Subcutaneous adipose tissue (tissue), 4 donors: ENCODE data around the gene UBE2O. TPM values are rescaled to one million over a fixed set of nuclear protein-coding genes. Genes with fewer than 3 reads are reported as not detected.

Source experiments
- total RNA-seq, 4 donors: library from RNA; depleted of rRNA; stranded (reverse); fragments of >200 nt; gene quantifications; one replicate each; pipeline ENCODE4 v1.1.0, GENCODE V29; 2016
- TF ChIP-seq, protein P1 (sequence below): fragments of 450-650 bp; IDR thresholded peaks from one replicate; pipeline ENCODE4 v1.5.1; 2016; ENCODE audit warnings: low read depth, mild to moderate bottlenecking, control low read depth, antibody characterized with exemption, moderate library complexity

Gene UBE2O
- total RNA-seq, 4 donors from 2014 or later, result 7.2 to 14.3 (median 12.6) TPM

GRCh38 chr17:76353004-76353598 lies 99.9 kb downstream of the UBE2O start:
- TF ChIP-seq, protein P1, sequence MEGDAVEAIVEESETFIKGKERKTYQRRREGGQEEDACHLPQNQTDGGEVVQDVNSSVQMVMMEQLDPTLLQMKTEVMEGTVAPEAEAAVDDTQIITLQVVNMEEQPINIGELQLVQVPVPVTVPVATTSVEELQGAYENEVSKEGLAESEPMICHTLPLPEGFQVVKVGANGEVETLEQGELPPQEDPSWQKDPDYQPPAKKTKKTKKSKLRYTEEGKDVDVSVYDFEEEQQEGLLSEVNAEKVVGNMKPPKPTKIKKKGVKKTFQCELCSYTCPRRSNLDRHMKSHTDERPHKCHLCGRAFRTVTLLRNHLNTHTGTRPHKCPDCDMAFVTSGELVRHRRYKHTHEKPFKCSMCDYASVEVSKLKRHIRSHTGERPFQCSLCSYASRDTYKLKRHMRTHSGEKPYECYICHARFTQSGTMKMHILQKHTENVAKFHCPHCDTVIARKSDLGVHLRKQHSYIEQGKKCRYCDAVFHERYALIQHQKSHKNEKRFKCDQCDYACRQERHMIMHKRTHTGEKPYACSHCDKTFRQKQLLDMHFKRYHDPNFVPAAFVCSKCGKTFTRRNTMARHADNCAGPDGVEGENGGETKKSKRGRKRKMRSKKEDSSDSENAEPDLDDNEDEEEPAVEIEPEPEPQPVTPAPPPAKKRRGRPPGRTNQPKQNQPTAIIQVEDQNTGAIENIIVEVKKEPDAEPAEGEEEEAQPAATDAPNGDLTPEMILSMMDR, result no peak

GRCh38 chr17:76351526-76352071 lies 101.4 kb downstream of the UBE2O start:
- TF ChIP-seq, protein P1, result no peak

DNA sequence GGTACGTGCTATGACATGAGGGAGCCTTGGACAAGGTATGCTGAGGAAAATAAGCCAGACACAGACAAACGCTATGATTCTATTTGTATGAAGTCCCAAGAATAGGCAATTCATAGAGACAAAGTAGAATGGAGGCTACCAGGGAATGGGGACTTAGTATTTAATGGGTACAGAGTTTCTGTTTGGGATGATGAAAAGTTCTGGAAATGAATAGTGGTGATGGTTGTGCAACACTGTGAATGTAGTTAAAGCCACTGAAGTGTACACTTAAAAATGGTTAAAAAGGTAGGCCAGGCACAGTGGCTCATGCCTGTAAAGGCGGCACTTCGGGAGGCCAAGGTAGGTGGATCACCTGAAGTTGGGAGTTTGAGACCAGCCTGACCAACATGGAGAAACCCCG lies 102.5 kb downstream of the UBE2O start:
- TF ChIP-seq, protein P1, result no peak

DNA sequence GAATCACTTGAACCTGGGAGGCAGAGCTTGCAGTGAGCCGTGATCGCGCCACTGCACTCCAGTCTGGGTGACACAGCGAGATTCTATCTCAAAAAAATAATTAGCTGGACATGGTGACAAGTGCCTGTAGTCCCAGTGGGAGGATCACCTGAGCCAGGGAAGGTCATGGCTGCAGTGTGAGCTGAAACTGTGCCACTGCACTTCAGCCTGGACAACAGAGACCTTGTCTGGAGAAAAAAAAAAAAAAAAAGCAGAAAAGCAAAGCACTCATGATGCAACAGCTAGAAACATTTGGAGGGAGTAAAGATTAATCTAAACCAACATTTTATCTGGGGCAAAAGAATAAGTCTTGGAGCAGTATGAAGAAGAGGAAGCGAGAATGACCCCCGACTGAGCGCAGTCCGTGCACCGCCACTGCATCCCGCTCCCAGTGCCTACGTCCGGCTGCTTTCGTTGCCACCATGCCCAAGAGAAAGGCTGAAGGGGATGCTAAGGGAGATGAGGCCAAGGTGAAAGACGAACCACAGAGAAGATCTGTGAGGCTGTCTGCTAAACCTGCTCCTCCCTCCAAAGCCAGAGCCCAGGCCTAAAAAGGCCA lies 107.5 kb downstream of the UBE2O start:
- TF ChIP-seq, protein P1, result no peak

- TF ChIP-seq, protein P1, result no peak
Observed at GRCh38 chr17:76343106-76343505, 109.8 kb downstream of the UBE2O start.

DNA sequence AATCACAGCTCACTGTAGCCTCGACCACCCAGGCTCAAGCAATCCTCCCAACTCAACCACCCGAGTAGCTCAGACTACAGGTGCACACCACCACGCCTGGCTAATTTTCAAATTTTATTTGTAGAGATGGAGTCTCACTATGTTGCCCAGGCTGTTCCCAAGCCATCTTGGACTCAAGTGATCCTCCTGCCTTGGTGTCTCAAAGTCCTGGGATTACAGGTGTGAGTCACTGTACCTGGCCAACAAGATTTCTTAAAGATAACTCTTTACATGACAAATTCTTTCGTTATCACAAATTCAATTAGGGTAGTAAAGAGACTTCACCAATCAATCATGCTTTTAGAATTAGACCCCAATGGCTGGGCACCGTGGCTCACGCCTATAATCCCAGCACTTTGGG lies 111.7 kb downstream of the UBE2O start:
- TF ChIP-seq, protein P1, result no peak

Other genes with a start within 250 kb of the UBE2O start
- gene RNF157, start 212.7 kb downstream of the UBE2O start, total RNA-seq, result 10 to 100 TPM in 3 of 4 donors, 1 to 10 TPM in 1; 8.1 to 67.1 (median 23.9) TPM
- 10 to 100 TPM; 12.6 to 21.9 (median 15.0) TPM for gene UBALD2, start 187.8 kb downstream of the UBE2O start, total RNA-seq
- gene QRICH2, start 144.9 kb downstream of the UBE2O start, total RNA-seq, result 1 to 10 TPM in 3 of 4 donors, under 1 TPM in 1; 0.33 to 2.2 (median 1.4) TPM
- gene PRPSAP1, start 99.2 kb downstream of the UBE2O start, total RNA-seq, result 100 to 1,000 TPM in 1 of 4 donors, 10 to 100 TPM in 3; 64.4 to 104 (median 71.2) TPM
- 10 to 100 TPM in 1 of 4 donors, 1 to 10 TPM in 3; 1.3 to 11.6 (median 7.6) TPM for gene SPHK1, start 68.5 kb downstream of the UBE2O start, total RNA-seq
- not detected for gene AANAT, start 14.5 kb upstream of the UBE2O start, total RNA-seq
- 10 to 100 TPM; 23.2 to 68.0 (median 37.2) TPM for gene RHBDF2, start 48.3 kb upstream of the UBE2O start, total RNA-seq
- 10 to 100 TPM; 29.9 to 48.6 (median 40.3) TPM for gene CYGB, start 84.6 kb upstream of the UBE2O start, total RNA-seq
- 10 to 100 TPM in 3 of 4 donors, 1 to 10 TPM in 1; 8.0 to 15.6 (median 11.3) TPM for gene PRCD, start 86.9 kb upstream of the UBE2O start, total RNA-seq
- gene ST6GALNAC2, start 132.7 kb upstream of the UBE2O start, total RNA-seq, result 10 to 100 TPM in 2 of 4 donors, 1 to 10 TPM in 2; 4.2 to 18.0 (median 12.7) TPM
- gene ST6GALNAC1, start 190.6 kb upstream of the UBE2O start, total RNA-seq, result 1 to 10 TPM in 3 of 4 donors, under 1 TPM in 1; 0.51 to 1.8 (median 1.5) TPM